SHP77 treated with DMSO at 0.1 percent for 48 hours (cell line): ENCODE measurements around the gene NACC2.

Source experiments
- DNase-seq: peaks from one replicate; lab custom pipeline; 2025; lab: John Stamatoyannopoulos, UW

NACC2 gene

DNA sequence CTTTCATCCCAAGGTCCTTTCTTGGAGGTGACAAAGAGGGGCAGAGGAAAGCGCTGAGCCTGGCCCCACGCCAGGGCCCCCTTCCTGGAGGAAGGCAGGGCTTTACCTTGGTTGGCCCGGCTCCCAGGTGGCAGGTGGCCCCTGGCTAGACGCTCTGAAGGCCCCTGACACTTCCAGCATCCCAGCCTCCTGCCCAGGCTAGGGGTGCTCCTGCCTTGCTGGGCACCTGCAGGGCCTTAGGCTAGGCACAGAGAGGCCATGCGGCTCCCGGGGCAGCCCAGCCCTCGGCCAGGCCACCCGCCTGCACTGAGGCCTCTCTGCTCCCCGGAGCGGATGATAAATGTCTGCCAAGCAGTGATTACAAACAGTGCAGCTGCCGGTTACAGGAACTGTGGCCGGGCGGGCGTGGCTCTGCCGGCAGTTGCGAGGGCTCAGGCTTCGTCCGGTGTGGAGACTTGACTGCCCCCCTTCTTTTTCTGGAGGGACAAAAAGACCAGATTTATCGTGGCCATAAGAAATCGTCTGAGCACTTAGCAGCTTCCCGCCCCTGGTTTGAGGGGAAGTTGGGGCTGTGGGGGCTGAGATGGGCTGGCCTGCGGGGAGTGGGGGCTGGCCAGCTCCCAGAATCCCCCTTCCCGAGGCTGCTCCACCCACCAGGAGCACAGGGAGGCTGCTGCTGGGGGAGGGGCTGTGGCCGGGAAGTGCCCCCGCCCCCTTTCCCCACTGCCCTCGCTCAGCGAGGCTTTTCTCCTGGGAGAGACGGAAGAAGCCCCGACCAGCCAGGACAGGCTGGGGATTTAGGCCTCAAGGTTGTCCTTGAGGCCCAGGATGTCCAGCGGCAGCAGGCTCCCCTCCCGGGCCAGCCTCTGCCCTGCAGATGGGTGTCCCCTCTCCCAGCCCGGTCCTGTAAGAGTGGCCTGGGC lies 102.3 kb downstream of the NACC2 start:
- DNase-seq: peak; percentile 79

DNA sequence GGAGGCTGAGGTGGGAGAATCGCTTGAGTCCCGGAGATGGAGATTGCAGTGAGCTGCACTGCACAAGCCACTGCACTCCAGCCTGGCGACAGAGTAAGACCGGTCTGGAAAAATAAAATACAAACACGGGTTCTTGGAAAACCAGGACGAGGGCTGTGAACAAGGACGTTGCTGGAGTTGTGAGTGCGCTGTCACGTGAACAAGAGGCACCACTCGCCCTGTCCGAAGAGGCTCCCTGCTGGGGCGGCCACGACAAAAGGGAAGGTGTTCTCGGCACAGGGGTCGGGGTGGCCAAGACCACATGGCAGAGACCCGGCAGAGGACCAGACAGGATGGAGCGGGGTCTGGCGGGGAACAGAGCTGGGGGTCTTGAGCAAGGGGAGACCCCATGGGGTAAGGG lies 103.3 kb downstream of the NACC2 start:
- DNase-seq: no peak

GRCh38 chr9:135990468-135991429 lies 104.3 kb downstream of the NACC2 start:
- DNase-seq: peak; percentile 38

GRCh38 chr9:135989722-135990467 lies 105.2 kb downstream of the NACC2 start:
- DNase-seq: peak; percentile 39

- no peak for DNase-seq
These were observed 105.9 kb downstream of the NACC2 start for GRCh38 chr9:135989157-135989556.

GRCh38 chr9:135988493-135988892 lies 106.6 kb downstream of the NACC2 start:
- no peak for DNase-seq

GRCh38 chr9:135987838-135988404 lies 107.2 kb downstream of the NACC2 start:
- DNase-seq: no peak

DNA sequence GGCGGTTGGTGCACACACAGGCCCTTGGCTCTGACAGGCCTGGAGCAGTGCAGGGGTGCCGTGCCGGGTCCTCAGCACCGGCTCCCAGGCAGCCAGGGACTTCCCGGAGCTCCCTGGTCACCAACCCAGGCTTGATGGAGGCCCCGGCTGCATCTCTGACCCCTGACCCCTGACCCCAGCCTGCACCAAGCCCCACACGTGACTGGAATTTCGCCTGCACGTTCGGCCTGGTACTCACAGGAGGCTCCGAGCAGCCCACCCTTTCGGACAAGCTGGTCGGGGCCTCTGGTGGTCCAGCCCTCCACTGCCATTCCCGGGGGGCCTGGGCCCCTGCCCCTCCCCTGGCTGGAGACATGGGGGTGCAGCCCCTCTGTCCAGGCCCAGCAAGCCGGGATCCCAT lies 108.5 kb downstream of the NACC2 start:
- DNase-seq: no peak

DNA sequence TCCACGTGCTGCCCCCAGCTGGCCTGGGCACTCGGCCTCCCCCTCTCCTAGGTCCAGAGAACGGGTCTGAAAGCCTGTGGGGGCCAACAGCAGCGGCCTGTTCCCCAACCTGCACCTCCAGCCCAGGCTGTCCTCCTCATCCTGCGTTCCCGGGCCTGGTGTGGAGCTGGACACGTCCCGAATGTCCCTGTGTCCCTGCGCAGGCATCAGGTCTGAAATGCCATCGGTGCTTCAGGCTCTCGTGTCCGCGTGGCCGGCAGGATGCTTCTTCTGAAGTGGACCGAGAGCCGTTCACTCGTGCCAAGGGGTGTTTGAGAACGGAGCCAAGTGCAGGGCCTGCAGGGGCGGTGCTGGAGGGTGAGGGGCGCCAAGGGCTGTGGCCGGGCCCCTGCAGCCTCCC lies 109.2 kb downstream of the NACC2 start:
- no peak for DNase-seq

GRCh38 chr9:135985459-135985774 lies 109.7 kb downstream of the NACC2 start:
- no peak for DNase-seq

DNA sequence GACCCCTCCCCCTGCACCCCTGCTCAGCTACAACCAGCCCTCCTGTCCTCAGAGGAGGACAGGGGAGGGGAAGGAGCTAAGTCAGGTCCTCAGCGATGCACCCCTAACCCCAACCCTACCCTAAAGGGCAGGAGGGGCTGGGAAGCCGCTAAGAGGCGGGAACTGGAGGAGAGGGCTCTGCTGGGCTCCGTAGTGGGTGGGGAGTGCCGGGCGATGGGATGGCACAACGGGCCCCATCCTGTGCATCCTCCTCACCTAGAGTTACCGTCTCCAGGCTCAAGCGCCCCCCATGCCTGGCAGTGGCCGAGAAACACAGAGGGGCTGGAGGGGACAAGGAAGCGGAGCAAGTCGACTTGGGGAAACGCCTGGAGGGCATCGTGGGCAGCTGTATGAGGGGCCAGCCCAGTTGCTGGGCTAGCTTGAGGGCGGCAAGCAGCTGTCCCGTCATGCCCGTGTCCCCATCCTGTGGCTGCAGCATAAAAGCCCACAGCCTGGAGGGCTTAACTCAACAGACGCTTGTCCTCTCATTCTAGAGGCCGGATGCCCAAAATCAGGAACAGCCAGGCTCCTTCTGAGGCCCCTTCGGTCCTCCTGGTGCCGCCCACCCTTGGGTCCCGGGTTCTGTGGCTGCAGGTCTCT lies 110.9 kb downstream of the NACC2 start:
- DNase-seq: no peak

DNA sequence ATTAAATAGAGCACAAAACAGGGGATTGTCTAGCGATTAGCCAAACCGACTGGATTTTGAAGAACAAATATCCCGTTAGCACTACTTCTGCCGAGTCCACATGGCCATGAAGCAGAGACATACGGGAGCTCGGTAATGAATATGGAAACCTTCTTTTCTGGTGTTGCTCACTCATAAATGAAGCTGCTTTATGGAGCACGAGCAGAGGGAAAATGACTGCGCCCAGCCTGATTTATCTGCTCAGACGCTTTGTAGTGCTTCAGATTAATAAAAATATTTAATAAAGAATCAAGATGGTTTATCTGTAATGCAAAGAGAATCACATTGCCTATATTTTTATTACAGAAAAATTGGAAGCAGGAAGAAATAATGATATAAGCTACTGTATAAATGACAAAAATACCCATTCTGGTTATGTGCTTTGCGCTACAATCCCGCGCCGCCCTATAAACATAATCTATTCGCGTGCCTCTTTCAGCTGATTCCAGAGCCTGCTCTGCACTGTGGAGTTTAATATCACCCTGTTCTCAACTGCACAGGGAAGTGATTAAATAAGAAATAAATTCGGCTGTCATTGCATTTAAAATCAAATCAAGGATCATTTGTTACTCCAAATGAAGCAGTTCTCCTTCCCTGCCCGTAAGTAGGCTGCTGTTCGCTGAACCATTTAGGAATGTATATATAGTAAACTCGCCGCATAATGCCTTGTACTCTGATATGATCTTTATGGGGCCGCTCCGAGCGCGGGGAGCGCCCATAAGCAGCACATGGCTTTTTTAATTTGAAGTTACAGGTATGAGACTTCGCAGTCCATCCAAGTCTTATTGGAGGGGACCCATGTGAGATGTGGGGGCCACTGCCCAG lies 111.6 kb downstream of the NACC2 start:
- no peak for DNase-seq

DNA sequence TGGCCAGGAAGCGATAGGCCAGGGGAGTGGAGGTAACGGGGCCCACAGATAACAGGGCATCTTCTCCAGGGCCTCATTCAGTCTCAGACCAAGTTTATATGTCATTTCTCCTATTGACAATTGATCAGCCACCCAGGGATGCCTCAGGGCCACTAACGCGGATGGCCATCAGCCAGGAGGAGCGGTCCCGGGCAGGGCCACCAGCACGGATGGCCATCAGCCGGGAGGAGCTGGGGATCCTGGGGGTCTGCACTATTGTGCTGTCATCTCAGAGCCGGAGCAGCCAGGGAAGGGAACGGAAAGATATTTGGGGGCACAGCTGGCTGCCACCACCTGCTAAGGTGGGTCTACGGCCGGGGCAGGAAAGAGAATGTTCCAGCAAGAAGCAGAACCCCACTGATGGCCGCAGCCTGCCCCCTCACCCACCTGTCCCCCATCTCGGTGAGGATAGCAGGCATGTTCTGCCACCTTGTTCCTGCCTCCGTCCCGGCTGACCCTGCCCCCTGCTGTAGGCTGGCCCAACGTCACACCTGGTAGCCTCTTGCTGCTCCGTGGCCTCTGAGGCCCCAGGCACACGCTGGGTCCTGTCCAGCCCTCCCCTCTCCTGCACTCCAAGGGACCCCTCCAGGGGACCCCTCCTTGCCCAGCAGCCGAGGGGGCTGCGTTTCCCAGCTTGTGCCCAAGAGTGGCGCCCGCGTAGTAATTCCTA lies 112.4 kb downstream of the NACC2 start:
- DNase-seq: no peak

DNA sequence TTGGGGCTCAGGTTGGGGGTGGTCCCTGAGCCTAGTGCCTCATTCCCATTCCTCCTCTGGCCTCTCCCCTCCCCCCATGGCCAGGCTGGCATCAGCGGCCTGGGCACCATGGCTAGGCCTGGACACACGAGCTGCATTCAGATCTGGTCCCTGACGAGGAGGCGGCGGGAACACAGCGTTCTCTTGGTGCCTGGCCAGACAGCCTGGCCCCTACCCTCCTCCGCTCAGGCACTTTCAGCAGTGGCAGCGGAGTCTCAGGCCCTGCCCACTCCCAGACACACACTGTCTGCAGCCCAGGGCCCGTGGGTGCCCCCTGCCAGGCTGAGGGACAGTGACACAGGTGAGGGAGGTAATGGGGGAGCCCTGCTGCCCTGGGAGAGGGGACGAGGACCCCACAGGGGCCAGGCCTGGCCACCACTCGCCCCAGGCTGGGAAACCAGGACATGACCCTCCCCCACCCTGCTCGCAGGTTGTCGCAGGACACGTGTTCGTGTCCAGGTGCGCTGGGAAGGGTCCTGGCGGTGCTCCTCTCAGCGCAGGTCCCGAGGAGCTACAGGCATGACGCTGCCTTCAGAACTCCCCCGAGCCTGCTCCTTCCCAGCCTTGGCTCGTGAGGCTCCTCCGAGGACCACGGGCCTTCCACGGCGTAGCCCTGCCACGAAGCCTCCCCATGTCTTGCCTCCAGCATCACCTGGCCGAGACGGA lies 114.0 kb downstream of the NACC2 start:
- DNase-seq: no peak

DNA sequence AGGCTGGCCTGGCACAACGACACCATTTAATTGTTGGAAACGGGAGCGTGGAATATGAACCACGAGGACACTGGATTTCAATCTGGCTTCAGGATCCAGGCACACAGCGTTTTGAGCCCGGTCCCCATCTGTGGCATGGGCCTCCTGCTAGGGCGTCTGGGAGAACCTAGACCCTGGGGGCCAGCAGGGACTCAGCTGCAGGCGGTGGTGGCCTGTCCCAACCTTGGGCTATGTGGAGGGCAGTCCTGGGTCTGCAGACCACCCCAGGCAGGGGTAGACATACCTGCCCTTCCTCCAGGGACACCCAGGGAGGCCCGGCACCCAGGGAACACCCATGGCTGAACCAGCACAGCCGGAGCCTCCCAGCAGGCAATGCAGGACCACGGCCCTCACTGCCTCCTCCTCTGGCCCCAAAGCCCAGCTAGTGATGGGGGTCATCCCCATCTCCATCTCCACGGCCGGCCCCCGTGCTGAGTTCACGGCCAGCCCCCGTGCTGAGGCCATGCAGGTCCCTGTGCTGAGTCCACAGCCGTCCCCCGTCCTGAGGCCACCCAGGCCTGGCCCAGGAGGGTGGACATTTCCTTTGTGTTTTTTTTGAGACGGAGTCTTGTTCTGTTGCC lies 115.4 kb downstream of the NACC2 start:
- DNase-seq: no peak

DNA sequence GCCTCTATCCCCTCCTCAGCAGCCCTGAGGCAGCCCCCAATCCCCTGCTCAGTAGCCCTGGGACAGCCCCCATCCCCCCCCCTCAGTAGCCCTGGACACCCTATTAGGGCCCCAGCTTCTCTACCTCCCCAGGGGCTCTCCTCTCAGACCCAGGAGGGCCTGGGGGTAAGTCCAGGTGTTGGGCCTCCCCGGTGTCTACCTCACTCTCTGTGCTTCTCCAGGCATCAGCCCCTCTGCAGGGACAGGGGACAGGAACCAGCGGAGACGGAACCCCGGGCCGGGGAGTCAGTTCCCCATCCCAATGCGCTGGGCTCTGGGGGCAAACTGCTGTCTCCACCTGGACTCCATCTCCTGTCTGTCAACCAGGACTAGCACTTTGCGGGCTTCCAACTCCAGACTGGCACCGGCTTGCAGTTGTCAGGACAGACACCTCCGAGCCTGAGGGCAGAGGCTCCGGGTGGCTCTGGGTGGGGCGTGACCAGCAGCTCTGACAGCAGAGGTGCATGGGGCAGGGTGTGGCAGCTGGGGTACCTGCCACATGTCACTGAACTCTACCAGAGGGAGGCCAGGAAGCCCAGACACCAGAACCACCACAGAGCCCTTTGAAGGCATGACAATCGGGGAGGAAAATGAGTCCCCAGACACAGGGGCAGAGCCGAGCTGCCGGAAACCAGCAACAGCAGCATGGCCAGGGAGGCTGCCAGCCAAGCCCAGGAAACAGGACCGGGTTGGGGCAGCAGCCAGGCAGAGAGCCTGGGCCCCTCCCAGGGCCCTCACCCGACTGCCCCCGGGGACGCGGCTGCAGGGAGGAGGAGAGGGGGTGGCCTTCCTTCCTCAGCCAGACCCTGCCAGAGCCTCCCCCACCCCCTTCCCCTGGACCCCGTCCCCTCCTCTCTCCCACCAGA lies 116.2 kb downstream of the NACC2 start:
- no peak for DNase-seq

DNA sequence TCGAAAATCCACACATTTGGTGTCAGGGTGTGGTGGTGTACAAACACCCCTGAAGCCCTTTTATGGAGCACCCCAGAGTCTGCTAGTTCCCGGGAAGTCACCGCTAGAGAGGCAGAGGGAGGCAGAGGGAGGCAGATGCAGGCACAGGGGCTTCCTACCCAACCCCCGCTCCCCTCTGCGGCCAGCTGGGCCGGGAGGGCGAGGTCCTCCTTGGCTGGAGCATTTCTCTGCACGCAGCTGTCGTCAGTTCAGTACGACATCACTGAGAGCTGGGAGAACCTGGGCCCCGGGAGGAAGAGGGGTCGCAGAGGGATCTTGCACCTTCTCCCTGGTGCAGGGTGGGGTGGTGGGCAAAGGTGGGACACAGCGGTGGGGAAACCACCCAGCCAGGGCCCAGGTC lies 118.1 kb downstream of the NACC2 start:
- no peak for DNase-seq

DNA sequence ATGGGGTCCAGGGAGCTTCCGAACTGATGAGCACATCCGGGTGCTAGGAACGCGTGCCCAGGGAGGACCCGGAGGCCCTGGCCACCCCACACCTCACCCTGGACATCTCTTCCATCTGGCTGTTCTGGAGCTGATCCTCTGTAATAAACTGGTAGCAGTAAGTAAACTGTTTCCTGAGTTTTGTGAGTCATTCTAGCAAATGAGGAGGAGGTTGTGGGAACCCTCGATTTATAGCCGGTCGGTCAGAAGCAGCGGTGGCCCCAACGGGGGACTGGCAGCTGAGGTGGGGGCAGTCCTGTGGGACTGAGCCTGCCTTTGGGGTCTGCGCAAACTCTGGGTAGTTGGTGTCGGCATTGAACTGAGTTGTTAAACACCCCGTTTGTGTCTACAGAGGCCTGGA lies 118.6 kb downstream of the NACC2 start:
- no peak for DNase-seq
